NT2/D1 (cell line): ENCODE measurements around the gene TTBK2.

ENCODE experiments used
- DNase-seq: peaks from one replicate; pipeline ENCODE4 v3.0.0-alpha.2; 2011; ENCODE audit warnings: low read depth, low spot score
- H3K27me3 ChIP-seq: 2 replicates; pipeline ENCODE4 v1.6.0; 2011; ENCODE audit warnings: mild to moderate bottlenecking; ENCODE audit not compliant: insufficient read length, insufficient read depth
- H3K36me3 ChIP-seq: 2 replicates; pipeline ENCODE4 v1.6.1; 2011; ENCODE audit warnings: mild to moderate bottlenecking, low read length, mixed read lengths; ENCODE audit not compliant: insufficient read depth, insufficient read length
- H3K4me1 ChIP-seq: 2 replicates; pipeline ENCODE4 v1.5.1; 2011; ENCODE audit not compliant: insufficient read depth, insufficient read length
- H3K4me3 ChIP-seq: 2 replicates; pipeline ENCODE4 v1.5.1; 2011; ENCODE audit warnings: low read depth; ENCODE audit not compliant: insufficient read length
- H3K9ac ChIP-seq: 2 replicates; pipeline ENCODE4 v1.6.0; 2011; ENCODE audit warnings: low read depth; ENCODE audit not compliant: insufficient read length
- H3K9me3 ChIP-seq: 2 replicates; pipeline ENCODE4 v1.5.1; 2011; ENCODE audit warnings: mild to moderate bottlenecking, low read length; ENCODE audit not compliant: insufficient read depth
- SUZ12 ChIP-seq: IDR thresholded peaks from 2 replicates; pipeline ENCODE4 v1.6.1; 2011; ENCODE audit not compliant: insufficient read length, insufficient read depth; ENCODE audit errors: extremely low read depth
- YY1 ChIP-seq: IDR thresholded peaks from 2 replicates; pipeline ENCODE4 v1.6.1; 2011; ENCODE audit not compliant: insufficient read length, insufficient read depth
- ZNF274 ChIP-seq: IDR thresholded peaks from 2 replicates; pipeline ENCODE4 v1.6.1; 2011; ENCODE audit warnings: mild to moderate bottlenecking, low read depth, low read length

TTBK2 gene

DNA sequence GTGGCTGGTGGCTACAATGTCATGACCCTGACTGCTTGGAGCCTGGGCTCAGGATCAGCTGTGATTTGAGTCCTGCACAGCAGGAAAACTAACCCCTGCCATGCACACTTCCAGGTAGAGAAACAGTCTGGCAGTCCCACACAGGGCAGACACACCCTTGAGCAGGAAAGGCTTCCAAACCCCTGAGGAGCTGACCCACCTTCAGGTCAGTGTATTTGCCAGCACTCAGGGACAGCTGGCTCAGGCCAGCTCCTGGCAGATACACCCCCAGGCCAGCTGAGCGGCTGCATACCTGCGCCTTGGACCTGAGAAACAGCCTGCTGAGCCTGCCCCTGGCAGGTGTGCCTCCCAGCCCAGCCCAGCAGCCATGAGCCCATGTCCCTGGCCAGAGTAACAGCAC, 161.5 kb downstream of the TTBK2 start:
- no peak overlapping the region for H3K9ac ChIP-seq
- peaks cover 6% of the 10 kb centered on the region; the same call in 1 of the 2 replicates for H3K9me3 ChIP-seq
- H3K36me3 ChIP-seq = no peaks in the 10 kb centered on the region
- DNase-seq = no peak
- peaks cover 3% of the 10 kb centered on the region for H3K4me1 ChIP-seq
- TF ChIP-seq YY1 = no peak
- TF ChIP-seq SUZ12 = no peak
- TF ChIP-seq ZNF274 = no peak
- no peaks in the 10 kb centered on the region for H3K27me3 ChIP-seq
- no peak overlapping the region for H3K4me3 ChIP-seq

DNA sequence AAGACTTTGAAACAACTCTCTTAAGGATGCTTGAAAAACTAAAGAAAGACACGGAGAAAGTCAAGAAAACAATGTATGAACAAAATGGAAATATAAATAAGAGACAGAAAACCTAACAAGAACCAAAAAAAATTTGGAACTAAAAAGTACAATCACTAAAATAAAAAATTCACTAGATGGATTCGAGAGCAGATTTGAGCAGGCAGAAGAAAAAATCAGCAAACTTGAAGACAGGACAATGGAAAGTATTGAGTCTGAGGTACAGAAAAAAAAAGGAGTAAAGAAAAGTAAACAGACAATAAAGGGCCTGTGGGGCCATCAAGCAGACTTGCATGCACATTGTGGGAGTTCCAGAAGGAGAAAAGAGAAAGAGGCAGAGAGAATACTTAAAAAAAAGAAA, 170.3 kb downstream of the TTBK2 start:
- no peak overlapping the region for H3K9ac ChIP-seq
- no peaks in the 10 kb centered on the region for H3K9me3 ChIP-seq
- no peaks in the 10 kb centered on the region for H3K27me3 ChIP-seq
- no peaks in the 10 kb centered on the region for H3K4me1 ChIP-seq
- no peak for DNase-seq
- H3K4me3 ChIP-seq = no peak overlapping the region
- H3K36me3 ChIP-seq = peaks cover 9% of the 10 kb centered on the region
- no peak for TF ChIP-seq ZNF274
- no peak for TF ChIP-seq YY1
- TF ChIP-seq SUZ12 = no peak

DNA sequence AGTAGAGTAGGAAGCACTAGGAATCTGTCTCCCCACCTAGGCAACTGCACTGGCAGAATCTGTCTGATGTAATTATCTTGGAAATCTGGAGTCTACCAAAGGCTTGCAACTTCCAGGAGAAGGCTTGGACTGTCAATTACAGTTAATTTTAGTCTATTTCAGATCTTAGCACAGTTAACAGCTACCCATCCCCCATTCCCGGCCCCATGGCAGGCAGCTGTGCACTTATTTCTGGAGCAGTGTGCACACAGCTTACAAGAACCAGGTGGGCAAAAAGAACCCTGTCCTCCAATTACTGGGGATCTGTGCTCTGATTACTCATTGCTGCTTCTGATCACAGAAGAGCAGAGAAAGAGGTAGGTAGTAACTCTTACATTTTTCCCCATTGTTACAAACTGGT, 171.3 kb downstream of the TTBK2 start:
- Histone ChIP-seq H3K36me3 (peaks cover 9% of the 10 kb centered on the region), H3K4me1 (no peaks in the 10 kb centered on the region), H3K27me3 (no peaks in the 10 kb centered on the region), H3K9ac (no peak overlapping the region), H3K9me3 (no peaks in the 10 kb centered on the region), H3K4me3 (no peak overlapping the region)
- TF ChIP-seq YY1 = no peak
- TF ChIP-seq ZNF274 = no peak
- TF ChIP-seq SUZ12 = no peak
- DNase-seq = no peak

DNA sequence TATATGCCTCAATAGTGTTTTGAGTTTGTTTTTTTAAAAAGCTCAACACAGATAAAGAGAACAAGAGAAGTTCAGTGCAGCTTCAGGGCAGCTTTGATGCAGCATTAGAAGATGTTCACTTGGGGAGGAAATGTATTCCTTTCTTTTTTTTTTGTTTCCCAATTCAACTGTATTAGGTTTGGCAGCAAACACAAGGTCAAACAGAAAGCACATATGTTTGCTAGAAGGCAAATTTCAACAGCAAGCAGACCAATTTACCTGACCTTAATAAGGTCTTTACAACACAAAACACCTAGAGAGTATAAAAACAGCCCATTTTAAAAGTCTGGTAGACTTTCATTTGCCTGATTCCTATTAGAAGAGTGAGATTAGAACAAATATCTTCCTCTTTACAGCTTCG, 176.4 kb downstream of the TTBK2 start:
- Histone ChIP-seq H3K9me3 (no peaks in the 10 kb centered on the region), H3K27me3 (no peaks in the 10 kb centered on the region), H3K4me3 (no peak overlapping the region), H3K36me3 (peaks cover 5% of the 10 kb centered on the region), H3K4me1 (no peaks in the 10 kb centered on the region), H3K9ac (no peak overlapping the region)
- DNase-seq = no peak
- TF ChIP-seq YY1 = no peak
- TF ChIP-seq ZNF274 = no peak
- TF ChIP-seq SUZ12 = no peak

DNA sequence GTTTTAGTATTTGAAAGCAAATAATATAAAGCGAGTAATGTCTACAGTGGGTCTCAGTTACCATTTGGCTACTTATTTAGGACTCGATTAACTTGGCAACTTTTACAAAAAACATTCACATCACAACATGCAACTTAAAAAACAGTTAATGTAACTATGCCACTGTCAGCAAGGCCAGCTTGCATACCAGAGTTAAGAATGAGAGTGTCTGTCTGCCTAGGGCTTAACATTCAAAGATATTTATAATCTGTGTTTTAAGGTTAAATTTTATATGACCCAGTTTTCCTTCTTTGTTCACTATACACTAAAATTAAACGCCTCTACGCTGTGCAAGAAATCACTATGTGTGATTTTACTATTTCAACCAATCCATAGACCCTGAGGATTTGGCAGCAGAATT, 178.4 kb downstream of the TTBK2 start:
- Histone ChIP-seq H3K4me3 (no peak overlapping the region), H3K36me3 (peaks cover 5% of the 10 kb centered on the region), H3K9me3 (no peaks in the 10 kb centered on the region)

DNA sequence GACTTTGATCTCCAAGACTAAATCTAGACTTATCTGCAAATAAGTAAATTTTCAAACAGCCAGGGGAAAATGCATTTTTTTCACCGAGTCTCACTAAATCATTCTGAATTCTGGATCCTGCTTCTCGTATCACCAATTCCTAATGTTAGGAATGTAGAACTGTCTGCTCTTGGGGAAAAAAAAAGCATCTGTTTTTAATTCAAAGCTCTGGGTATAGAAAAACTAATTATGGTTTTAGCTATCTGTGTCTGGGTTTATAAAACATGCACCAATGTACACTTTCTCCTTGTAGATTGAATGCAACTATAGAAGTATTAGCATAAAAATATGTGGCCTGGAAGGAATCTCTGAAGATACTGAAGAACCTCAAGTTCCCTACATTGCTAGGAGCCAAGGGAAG, 178.9 kb downstream of the TTBK2 start:
- DNase-seq = no peak
- no peaks in the 10 kb centered on the region for H3K27me3 ChIP-seq
- no peak overlapping the region for H3K4me3 ChIP-seq
- no peak overlapping the region for H3K9ac ChIP-seq
- TF ChIP-seq SUZ12 = no peak
- peaks cover 5% of the 10 kb centered on the region for H3K36me3 ChIP-seq
- no peaks in the 10 kb centered on the region for H3K4me1 ChIP-seq
- H3K9me3 ChIP-seq = no peaks in the 10 kb centered on the region

More for the DNA sequence above, 178.4 kb downstream of the TTBK2 start:
- H3K9ac ChIP-seq = no peak overlapping the region
- TF ChIP-seq ZNF274 = no peak
- no peak for TF ChIP-seq YY1
- TF ChIP-seq SUZ12 = no peak
- no peaks in the 10 kb centered on the region for H3K4me1 ChIP-seq
- H3K27me3 ChIP-seq = no peaks in the 10 kb centered on the region
- no peak for DNase-seq

DNA sequence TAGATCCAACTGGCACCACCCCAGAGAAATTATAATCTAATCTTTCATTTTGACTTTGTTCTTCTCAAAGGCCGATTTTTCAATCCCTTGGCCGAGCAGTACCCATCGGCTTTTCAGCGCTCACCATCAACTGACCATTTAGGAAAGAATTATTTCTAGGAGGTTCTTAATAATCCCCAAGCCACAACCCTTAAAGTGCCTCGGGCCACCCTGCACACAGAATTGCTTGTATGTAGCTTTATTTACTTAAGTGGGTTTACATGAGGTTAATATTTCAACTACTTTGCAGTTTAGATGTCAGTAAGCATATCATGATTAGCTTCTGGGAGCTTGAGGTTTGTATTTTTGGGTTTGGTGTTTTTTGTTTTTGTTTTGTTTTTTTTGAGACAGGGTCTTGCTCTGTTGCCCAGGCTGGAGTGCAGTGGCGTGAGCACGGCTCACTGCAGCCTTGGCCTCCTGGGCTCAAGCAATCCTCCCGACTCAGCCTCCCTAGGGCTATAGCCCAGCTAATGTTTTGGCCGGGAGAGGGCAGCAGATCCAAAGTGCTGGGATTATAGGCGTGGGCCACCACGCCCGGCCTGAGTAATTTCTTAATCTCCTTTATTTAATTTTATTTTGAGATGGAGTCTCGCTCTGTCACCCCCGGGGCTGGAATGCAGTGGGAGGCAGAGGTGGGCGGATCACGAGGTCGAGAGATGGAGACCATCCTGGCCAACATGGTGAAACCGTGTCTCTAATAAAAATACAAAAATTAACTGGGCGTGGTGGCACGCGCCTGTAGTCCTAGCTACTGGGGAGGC, 182.8 kb downstream of the TTBK2 start:
- Histone ChIP-seq H3K9me3 (no peaks in the 10 kb centered on the region), H3K4me3 (peak overlapping the region; percentile 42), H3K36me3 (peaks cover 29% of the 10 kb centered on the region), H3K9ac (peak overlapping the region; percentile 81), H3K4me1 (no peaks in the 10 kb centered on the region), H3K27me3 (no peaks in the 10 kb centered on the region)
- no peak for DNase-seq
- TF ChIP-seq SUZ12 = no peak
- TF ChIP-seq YY1 = no peak
- no peak for TF ChIP-seq ZNF274
